ENCODE measurements around the gene CD84.

- no peak for TF ChIP-seq CTCF (IDR thresholded peaks at IDR 0.05)
- no peak for TF ChIP-seq POLR2A (IDR thresholded peaks at IDR 0.05)
Observed at GRCh38 chr1:160608941-160609340, 29.6 kb upstream of the CD84 start.

Data from Peyer's patch (tissue), 4 donors.